Esophagus squamous epithelium (tissue), 4 donors: ENCODE data around the gene FGF11.

ENCODE experiments used
- POLR2A ChIP-seq, 4 donors: fragments of 450-650 bp; IDR thresholded peaks; one replicate each; pipeline ENCODE4 v1.6.1; 2017; ENCODE audit warnings: antibody characterized with exemption in 4 of 4, mild to moderate bottlenecking in 4 of 4, moderate library complexity in 3 of 4
- TF ChIP-seq, protein P1 (sequence below), 6 experiments: fragments of 450-650 bp in 4 of 6; fragments of 200-600 bp in 2 of 6; sonication (generic) in 2 of 6; IDR thresholded peaks; one replicate each; pipeline ENCODE4 v1.5.1; 2016 to 2019; ENCODE audit warnings: antibody characterized with exemption in 6 of 6, mild to moderate bottlenecking in 4 of 6, moderate library complexity in 4 of 6

DNA sequence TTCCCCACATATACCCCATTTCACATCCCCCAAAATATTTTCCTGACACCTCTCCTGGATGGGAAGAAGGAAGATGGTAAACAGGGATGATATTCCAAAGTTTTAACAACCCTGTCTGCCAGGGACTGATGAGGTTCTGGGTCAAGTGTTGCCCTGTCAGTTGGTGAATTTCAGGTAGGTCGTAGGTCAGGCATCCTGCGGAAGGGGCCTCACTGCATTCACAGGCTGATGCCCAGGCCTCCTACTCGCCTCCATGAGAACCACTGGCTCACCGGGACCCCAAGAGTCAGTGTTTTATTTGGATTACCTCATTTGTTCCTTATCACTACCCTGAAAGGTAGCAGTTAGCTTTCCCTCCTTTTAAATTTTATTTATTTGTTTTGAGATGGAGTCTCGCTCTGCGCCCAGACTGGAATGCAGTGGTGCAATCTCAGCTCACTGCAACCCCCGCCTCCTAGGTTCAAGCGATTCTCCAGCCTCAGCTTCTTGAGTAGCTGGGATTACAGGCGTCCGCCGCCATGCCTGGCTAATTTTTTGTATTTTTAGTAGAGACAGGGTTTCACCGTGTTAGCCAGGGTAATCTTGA lies 29.6 kb downstream of the FGF11 start:
- TF ChIP-seq, protein P1, sequence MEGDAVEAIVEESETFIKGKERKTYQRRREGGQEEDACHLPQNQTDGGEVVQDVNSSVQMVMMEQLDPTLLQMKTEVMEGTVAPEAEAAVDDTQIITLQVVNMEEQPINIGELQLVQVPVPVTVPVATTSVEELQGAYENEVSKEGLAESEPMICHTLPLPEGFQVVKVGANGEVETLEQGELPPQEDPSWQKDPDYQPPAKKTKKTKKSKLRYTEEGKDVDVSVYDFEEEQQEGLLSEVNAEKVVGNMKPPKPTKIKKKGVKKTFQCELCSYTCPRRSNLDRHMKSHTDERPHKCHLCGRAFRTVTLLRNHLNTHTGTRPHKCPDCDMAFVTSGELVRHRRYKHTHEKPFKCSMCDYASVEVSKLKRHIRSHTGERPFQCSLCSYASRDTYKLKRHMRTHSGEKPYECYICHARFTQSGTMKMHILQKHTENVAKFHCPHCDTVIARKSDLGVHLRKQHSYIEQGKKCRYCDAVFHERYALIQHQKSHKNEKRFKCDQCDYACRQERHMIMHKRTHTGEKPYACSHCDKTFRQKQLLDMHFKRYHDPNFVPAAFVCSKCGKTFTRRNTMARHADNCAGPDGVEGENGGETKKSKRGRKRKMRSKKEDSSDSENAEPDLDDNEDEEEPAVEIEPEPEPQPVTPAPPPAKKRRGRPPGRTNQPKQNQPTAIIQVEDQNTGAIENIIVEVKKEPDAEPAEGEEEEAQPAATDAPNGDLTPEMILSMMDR (IDR thresholded peaks at IDR 0.05) = no peak
- no peak for TF ChIP-seq POLR2A (IDR thresholded peaks at IDR 0.05)
